Activated CD4-positive, alpha-beta T cell treated with anti-CD3 and anti-CD28 coated beads for 4 hours (primary cell): ENCODE data around the gene RYK.
"Not testable (repeated sequence)": the region's sequence is repeated elsewhere in the genome, so short reads cannot be mapped to it uniquely, and the experiment has no call there.

Experiments
- DNase-seq, 2 donors: peaks; one replicate each; pipeline ENCODE4 v3.0.0-alpha.2; 2020

The RYK gene

DNA sequence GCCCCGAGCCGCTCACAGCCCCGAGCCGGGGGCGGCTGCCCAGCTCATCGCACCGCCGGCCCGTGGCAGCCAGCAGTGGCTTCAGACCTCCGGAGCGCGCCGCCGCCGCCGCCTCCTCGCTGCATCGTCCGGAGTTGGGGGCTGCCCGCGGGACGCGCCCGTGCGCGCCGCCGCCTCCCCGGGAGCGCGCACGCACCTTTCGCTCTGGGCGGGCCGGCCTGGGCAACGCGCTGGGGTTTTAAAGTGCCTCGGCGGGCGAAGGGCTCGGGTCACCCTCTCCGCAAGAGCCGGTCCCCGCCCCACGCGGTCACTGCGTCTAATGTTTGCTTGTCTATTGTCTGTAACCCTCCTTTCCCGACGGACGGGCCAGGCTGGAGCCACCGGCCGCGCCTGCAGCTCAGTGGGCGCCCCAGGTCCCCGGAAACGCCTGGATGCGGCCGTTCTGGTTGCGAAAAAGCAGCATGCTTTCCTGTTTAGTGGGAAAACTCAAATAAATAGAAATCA lies at the start of gene RYK:
TSS of gene RYK (minus strand) at position 143 of the 504 bp plus-strand sequence. CDS start 205 bp downstream, outside the sequence.
- peak; percentile 68 to 71 for DNase-seq

DNA sequence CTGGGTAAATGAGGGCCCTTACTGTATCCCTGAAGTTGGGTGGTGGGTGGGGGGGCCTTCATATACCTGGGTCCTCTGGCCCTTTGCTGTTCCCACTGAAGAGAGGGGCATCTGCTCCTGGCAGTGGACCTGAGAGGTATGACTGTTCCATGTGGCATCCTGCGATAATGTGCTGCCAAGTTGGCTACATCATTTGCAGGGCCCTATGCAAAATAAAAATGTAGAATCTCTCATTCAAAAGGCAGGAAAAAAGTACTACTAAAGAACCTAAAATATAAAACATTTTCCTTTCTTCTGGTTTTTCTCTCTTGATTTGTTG lies 49.2 kb upstream of the RYK start:
- DNase-seq, result no peak

DNA sequence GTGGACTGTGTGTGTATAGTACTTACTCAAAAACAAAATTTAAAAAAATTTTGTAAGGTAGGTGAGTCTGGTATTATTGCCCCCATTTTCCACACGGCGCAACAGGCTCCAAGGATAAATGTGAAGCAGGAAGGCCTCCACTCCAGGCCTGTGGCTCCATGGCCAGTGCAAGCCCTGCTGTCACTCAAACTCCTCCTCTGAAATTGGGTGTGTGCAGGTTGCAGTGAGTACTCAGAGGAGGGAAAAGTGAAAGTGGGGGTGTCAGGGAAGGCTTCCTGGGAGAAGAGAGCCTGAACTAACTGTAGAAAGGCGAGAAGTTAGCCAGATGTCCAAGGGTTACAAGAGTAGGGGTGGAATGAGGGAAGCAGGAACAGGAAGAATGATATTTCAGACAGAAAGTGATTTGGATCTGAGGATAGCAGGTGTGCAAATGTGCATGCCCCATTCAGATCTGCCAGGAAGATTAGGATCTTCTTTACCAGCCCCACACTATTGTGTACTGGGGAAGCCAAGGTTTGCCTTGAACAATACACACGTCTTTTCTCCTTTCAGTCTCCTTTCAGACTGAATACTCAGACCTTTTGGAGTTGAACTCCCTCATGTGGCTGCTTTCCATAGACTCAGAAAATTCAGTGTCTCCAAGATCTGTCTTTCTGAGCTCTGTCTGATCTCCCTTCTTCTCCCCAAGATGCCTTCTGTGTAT lies 48.7 kb upstream of the RYK start:
- no peak for DNase-seq

DNA sequence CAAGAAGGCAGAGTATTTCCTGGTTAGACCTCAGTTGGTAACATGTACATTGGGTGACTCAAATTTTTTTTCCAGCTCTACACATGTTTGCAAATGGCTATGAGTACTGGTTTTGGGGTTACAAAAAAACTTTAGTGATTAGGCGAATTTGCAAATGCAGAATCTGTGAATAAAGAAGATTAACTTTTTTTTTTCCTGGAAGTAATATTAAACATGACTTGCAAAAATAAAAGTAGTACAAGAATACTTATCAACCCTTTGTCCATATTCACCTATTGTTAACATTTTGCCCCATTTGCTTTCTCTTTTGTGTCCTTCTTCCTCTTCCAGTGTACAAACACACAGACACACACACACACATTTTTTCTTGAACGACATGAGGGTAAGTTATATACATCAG lies 47.6 kb upstream of the RYK start:
- DNase-seq, result no peak

DNA sequence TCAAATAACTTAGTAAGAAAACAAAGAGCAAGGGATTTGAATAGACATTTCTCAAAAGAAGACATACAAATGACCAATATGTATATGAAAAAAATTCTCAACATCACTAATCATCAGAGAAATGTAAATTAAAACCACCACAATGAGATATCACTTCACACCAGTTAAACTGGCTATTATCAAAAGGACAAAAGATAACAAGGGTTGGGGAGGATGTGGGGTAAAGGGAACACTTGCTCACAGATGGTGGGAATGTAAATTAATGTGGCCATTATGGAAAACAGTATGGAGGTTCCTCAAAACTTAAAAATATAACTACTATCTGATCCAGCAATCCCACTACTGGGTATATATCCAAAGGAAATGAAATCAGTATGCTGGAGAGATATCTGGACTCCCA lies 46.0 kb upstream of the RYK start:
- no peak for DNase-seq

DNA sequence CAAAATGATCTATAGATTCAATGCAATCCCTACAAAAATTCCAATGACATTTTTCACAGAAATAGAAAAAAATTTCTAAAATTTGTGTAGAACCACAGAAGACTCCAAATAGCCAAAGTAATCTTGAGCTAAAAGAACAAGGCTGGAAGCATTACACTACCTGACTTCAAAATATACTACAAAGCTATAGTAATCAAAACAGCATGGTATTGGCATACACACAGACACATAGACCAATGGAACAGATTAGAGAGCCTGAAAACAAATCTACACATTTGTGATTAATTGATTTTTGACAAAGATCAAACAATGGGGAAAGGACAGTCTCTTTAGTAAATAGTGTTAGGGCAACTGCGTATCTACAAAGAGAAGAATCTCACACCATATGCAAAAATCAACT lies 45.3 kb upstream of the RYK start:
- no peak for DNase-seq

DNA sequence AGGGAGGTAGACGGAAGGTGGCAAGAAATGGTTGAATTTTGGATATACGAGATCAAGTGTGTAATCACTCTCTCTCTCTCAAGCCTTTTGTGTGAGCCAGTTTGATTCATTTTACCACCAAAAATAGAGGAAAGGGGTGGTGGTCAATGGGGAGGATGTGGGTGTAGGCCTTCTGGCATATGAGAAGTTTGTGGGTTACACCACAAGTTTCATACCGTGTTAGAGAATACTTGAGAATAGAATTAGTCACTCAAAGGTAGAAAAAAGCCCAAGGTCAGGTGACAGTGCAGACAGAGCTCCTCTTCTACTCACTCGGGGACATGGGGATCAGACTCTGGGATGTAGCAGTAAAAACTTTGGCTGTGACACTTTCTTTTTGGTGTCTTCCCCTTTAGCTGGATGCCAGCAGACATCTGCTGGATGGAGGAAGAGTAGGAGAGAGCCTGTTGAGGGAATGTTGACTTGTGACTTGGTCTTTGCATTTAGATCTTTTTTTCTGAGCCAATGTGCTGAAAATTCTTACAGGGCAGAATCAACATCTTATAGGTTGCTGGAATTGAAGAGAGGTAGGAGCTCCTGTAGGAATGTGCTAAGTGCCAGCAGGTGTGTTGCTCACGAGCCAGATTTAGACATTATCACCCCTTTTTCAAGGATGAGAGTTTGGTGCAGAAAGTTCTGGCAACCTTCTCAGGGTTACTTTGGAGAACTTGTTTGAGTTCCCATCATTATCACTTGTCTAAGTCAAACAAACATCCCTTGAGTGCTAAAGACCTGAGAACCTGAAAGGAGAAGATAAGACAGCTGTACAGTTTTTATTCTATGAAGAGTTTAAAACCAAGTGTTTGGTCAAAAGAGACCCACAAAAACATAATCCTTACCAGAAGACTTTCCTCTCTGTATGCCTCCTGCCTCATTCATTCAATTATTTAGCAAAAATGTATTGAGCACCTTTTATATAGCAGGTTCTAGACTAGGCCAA lies 43.9 kb upstream of the RYK start:
- peak; percentile 52 to 55 for DNase-seq

DNA sequence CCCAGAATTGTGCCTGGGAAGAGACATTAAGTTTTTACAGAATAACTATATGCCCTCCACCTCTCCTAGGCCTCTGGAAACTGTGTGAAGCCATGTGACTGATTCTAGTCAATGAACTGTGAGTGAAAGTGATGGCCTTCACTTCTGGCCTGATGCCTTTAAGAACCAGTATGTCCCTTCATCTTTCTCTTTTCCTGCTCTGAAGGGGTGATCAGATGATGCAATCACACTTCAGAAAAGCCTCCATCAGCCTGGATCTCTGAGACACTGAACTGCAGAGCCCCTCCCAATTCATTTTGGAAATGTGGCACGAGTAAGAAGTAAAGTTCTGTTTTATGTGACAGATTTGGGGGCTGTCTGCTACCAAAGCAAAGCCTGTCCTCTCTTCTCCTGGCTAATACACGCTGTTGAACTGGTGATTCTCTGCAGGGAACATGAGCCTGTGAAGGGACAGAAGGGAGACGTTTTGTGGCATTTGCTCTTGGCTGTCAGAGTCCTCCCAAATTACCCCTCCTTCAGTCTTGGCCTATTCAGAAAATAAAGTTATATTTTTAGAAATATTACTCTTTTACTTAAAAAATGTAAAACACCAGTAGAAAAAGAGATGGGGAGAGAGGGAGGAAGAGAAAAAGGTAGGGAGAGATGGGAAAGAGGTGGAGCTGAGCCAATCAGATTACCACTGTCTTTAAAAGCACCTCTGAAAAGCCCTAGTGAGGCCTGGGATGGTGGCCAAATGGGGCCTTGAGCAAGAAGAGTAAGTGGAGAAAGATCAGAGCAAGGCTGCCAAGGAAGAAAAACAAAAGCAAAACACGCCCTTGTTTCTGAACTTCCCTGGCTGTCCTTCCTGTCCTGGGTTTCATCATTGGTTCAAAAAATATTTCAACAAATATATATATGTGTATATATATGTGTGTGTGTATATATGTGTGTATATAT lies 40.9 kb upstream of the RYK start:
- no peak for DNase-seq

DNA sequence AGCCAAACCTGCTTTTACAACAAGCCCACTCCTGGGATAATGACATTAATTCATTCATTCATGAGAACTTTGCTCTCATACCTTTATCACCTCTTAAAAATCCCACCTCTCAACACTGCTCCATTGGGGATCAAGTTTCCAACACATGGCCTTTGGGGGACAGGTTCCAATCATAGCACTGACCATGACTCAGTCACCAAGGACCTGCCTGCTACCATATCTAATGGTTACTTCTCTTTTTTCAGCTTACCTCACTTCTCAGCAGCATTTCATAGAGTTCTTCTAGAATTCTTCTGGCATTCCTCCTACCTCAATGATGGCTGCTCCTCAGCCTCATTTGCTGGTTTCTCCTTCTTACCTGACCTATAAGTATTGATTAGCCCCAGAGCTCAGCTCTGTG lies 36.9 kb upstream of the RYK start:
- no peak for DNase-seq

DNA sequence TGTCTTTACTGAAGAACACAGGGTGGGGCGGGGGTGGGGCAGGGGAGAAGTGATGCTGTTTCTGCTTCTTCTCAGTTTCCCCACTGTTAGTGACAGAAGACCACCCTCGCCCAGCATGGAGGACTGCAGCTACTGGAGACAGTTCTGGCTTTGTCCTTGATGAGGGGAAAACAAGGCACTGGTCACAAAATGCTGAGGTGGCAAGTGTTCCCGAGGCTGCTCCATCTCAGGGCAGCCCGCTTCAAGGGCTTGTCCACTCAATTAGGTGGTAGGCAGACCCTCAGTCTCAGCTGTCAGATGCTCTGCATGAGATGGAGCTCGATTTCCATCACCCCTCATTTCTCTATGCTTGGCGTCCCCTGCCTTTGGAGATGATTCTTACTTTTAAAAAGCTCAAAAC lies 33.8 kb upstream of the RYK start:
- no peak for DNase-seq

DNA sequence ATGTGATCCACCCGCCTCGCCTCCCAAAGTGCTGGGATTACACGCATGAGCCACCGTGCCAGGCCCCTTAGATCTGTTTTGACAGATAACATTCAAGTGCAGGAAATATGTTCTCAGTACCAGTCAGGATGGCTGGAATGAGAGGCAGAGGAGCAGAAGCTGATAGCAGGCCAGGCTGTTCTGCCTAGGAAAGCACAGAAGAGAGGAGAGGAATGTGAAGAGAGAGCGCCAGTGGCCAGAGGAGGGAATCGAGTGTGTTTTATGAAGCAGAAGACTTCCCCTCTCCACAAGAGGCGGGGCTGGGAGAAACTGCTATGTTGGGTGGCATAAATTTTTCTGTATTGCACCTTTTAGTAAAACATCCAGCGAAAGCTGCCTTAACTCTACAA lies 32.0 kb upstream of the RYK start:
- no peak for DNase-seq

DNA sequence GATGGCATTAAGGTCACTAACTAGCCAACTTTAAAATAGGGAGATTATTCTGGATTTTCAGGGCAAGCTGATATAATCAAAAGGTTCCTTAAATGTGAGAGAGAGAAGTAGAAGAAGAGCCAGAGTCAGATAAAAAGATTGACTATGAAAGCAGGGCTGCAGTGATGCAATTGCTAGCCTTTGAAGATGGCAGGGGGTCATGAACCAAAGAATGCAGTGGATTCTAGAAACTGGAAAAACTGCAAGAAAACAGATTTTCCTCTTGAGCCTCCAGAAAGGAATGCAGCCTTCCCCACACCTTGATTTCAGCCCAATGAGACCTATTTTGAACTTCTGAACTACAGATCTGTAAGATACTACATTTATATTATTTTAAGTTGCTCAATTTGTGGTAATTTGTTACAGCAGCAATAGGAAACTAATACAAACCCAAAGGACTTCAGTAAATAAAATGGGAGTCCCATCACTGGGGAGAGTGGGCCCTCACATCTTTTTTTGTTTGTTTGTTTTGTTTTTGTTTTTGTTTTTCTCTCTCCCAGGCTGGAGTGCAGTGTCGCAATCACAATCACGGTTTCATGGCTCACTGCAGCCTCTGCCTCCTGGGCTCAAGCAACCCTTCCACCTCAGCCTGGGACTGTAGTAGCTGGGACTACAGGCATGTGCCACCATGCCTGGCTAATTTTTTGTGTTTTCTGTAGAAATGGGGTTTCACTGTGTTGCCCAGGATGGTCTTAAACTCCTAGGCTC lies 31.4 kb upstream of the RYK start:
- no peak for DNase-seq

DNA sequence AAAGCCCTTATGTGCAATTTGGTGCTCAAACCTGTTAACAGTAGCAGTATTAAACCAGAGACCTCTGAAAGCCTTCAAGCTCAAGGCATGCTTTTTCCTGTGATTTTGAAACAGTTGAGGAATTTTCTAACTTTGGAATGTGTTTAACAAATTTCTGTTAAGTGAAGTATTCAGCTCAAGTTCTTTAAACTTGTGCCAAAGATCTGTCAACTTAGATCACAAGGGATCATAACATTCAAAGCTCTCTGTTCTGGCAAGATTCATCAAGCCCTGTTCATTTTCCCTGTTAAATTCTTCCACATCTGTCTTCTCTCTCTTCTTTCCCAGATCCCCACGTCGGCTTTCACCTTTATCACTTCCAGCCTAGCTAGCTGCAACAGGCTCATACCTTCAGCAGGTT lies 28.8 kb upstream of the RYK start:
- no peak for DNase-seq

DNA sequence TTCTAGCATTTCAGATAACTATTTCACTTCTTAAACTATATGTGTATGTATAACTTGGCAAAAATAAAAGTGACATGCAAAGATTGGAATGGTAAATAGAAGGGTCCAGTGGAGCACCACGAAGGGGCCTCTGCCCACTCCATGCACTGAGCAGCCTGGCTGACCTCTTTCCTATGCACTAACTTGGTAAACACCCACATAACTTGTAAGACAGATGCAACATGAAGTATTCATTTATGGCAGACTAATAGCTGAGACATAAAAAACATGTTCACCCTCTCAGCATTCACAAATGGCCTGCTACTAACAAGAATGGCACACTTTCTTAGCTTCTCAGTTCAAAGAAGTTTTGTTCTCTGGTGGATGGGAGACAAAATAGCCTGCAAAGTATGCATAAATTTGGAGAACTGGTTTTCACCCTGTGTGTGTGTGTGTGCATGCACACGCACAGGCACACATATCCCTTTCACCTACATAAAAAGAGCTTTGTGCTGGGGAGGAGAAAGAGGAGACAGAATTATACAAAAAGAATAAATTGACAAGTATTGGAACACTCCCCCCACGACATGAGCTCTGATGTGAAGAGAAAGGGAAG lies 26.5 kb upstream of the RYK start:
- no peak for DNase-seq

DNA sequence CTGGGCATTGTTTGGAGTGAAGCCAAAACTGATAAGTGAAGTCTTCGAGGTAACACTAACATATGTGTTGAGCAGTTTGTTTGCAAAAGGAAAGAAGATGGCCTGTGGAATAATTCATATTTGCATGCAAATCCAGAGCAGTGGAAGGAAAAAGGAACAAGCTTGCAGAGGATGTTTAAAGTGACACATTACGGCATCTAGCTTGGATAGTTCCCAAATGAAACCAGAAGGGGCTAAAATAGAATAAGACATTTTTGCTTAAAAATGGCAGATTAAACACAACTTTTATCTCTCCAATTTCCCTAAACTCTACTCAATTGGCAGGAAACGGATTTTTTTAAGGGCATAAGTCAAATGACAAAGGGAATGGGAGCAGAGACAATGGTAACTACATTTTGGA lies 25.4 kb upstream of the RYK start:
- DNase-seq, result no peak

DNA sequence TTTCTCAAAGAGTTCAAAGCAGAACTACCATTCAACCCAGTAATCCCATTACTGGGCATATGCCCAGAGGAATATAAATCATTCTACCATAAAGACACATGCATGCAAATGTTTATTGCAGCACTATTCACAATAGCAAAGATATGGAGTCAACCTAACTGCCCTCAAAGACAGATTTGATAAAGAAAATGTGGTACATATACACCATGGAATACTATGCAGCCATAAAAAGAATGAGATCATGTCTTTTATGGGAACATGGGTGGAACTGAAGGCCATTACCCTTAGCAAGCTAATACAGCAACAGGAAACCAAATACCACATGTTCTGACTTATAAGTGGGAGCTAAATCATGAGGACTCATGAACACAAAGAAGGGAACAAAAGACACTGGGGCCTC lies 24.5 kb upstream of the RYK start:
- not testable (repeated sequence) for DNase-seq

DNA sequence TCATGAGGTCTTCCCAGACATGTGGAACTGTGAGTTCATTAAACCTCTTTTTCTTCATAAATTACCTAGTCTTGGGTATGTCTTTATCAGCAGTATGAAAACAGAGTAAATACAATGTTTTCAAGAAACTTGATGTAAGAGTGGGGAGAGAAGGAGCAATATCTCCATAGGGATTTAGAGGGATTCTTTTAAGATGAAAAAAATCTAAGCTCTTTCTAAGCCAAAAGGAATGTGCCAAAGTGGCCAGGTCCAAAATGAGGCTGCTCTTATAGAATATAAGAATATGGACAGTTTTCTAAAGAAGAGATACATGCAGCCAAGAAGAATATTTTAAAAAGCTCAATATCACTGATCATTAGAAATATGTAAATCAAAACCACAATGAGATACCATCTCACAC lies 23.9 kb upstream of the RYK start:
- no peak for DNase-seq

DNA sequence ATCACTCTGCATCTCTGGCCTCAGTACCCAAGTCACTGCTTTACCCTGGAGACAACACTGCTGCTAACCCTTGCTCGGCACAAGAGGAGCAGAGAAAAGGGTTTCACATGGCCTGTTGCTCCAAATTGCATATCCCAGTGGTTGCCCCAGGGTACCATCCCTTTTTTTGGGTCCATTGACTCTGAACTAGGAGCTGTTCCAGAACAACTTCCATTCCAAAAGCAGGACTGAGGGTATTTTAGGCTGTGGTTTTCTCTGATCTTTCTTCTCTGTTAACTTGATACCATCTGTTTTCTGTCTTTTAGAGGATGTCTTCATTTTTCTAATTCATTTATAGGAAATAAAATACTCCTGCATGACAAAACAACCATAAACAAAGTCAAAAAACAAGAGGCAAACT lies 17.3 kb upstream of the RYK start:
- no peak for DNase-seq

DNA sequence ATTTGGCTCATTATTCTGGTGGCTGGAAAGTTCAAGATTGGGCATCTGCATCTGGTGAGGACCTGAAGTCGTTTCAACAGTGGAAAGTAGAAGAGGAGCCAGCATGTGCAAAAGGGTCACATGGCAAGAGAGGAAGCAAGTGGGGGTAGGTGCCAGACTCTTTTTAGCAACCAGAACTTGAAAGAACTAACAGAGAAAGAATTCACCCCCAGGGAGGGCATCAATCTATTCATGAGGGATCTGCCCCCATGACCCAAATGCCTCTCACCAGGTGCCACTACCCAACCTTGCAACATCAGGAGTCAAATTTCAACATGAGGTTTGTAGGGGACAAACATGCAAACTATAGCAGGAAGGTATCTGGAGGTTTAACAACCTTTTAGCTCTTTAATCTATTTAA lies 10.3 kb upstream of the RYK start:
- DNase-seq, result no peak

DNA sequence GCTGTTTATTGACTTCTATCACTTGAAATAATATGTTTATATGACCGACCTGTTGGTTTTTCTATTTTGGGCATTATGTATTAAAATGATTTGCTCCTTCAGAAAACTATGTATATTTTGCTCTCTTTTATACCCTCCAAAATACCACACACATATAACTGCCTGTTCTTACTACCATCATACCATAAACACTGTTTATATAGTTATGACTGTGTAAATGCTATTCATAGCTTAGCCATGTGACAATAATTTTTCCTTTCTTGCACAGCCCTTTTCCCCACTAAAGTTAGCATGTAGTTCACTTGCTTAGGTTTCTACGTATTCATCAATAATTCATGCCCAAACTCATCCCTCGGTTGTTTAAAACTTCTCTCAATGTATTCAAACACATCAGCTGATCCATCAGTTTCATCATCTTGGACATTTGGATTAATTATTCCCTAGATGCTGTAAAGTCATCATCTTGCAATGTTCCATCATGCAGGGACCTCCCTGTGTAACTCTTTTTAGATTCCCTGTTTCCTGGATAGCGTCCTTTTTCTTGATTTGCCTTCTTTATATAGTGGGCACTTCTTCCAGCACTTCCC lies 8.2 kb upstream of the RYK start:
- DNase-seq, result no peak

DNA sequence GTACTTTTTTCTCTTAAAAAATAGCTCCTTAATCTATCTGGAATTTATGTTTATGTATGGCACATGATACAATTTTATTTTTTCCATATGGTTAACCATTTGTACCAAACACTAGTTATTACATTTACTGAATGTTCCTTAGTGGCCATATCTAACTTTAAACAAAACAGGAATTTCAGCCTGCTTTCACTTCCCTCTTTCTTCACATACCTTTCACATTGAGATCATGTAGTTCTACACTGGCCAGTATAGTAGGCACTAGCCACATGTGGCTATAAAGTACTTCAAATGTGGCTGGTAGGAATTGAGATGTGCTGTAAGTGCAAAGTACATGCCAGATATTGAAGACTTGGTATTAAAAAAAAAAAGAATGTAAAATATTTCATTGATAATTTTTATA lies 4.7 kb upstream of the RYK start:
- no peak for DNase-seq
